H4 (cell line): Measurements from ENCODE around the gene TNFRSF4. TPM values are rescaled to one million over a fixed set of nuclear protein-coding genes. Genes with fewer than 3 reads are reported as not detected.

Source experiments
- DNase-seq: peaks from one replicate; pipeline ENCODE4 v3.0.0-alpha.2; 2015; ENCODE audit warnings: low spot score
- total RNA-seq: library from RNA; depleted of rRNA; stranded (reverse); fragments of >200 nt; shearing (Covaris generic); gene quantifications from 2 replicates; pipeline ENCODE4 v1.2.3, GENCODE V29; 2014

TNFRSF4 gene
- total RNA-seq, 1 experiment from 2014 or later = not detected

- no peak for DNase-seq
Observed at GRCh38 chr1:1232796-1233566, 19.0 kb upstream of the TNFRSF4 start.

- no peak for DNase-seq
Observed at GRCh38 chr1:1232208-1232795, 18.3 kb upstream of the TNFRSF4 start, which contains the start of gene B3GALT6. TSS of gene B3GALT6 (plus strand) at chr1:1232237. CDS start at chr1:1232279, 42 bp downstream.

- DNase-seq = peak; percentile 95
Observed at GRCh38 chr1:1231400-1232207, 17.7 kb upstream of the TNFRSF4 start, which contains the start of gene SDF4. TSS of gene SDF4 (minus strand) at chr1:1232001. CDS start at chr1:1228772, 3,229 bp downstream.

GRCh38 chr1:1230656-1231399, 16.9 kb upstream of the TNFRSF4 start:
- DNase-seq = peak; percentile 73

GRCh38 chr1:1229770-1230169, 15.8 kb upstream of the TNFRSF4 start:
- no peak for DNase-seq

- no peak for DNase-seq
Observed at GRCh38 chr1:1228596-1229321, 14.8 kb upstream of the TNFRSF4 start.

GRCh38 chr1:1228187-1228586, 14.2 kb upstream of the TNFRSF4 start:
- no peak for DNase-seq

- DNase-seq = no peak
Observed at GRCh38 chr1:1227386-1227785, 13.4 kb upstream of the TNFRSF4 start.

GRCh38 chr1:1226566-1227362, 12.8 kb upstream of the TNFRSF4 start:
- DNase-seq = no peak

GRCh38 chr1:1225913-1226312, 12.0 kb upstream of the TNFRSF4 start:
- no peak for DNase-seq

GRCh38 chr1:1225238-1225845, 11.4 kb upstream of the TNFRSF4 start:
- no peak for DNase-seq

GRCh38 chr1:1223891-1224290, 9.9 kb upstream of the TNFRSF4 start:
- DNase-seq = no peak

- DNase-seq = no peak
Observed at GRCh38 chr1:1223321-1223720, 9.4 kb upstream of the TNFRSF4 start.

GRCh38 chr1:1222575-1223225, 8.7 kb upstream of the TNFRSF4 start:
- no peak for DNase-seq

GRCh38 chr1:1221887-1222574, 8.1 kb upstream of the TNFRSF4 start:
- DNase-seq = no peak

- DNase-seq = no peak
Observed at GRCh38 chr1:1220197-1220596, 6.2 kb upstream of the TNFRSF4 start.

- DNase-seq = no peak
Observed at GRCh38 chr1:1219341-1219740, 5.4 kb upstream of the TNFRSF4 start.

GRCh38 chr1:1218524-1219200, 4.7 kb upstream of the TNFRSF4 start:
- DNase-seq = no peak
